ENCODE results near the gene RASGRF1. TPM values are rescaled to one million over a fixed set of nuclear protein-coding genes. Genes with fewer than 3 reads are reported as not detected.
A peak's percentile ranks its signal among the peaks of the same experiment; 100 is the strongest.

RASGRF1 gene
- total and polyA plus RNA-seq, 2 experiments from 2014 or later = 0.05 to 0.24 TPM

DNA sequence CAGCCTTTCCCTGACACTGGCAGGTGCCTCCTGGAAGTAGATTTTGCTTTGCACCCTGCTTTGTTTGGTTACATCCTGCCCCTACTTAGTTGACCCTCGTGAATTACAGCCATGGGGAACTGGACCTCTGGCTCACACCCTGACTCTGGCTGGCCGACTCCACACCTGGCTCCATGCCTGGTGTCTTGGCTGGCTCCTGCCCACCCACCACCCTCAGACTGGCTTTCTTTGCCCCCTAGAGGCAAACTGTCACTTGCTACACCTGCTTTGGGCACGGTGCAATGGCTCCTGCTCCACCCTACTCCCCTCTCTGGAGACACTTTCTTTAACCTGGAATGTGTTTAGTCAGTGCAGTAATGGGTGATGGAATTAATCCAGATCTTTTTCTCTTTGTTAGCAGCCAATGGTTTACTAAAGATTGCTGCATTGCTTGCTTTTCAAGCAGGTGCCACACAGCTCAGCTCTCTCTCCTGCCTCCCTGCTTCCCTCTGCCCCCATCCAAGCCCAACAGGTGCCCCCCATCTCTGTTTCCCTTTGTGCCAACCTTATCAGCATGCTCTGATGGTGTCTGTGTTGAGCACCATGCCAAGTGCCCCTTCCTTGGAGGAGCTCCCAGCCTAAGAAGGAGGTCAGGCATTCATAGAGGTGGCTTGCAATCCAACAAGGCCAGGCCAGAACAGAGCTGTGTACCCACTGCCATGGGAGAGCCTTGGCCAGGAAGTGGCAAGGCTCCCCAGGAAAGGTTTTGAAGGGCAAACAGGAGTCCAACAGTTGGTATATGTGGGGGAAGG is 38.4 kb downstream of the RASGRF1 start:
- Histone ChIP-seq H3K27me3 (ENCODE audit: insufficient read depth) (no peaks in the 10 kb centered on the region), H3K79me2 (replicated peaks; ENCODE audit: insufficient read depth) (no peaks in the 10 kb centered on the region), H3K4me2 (no peak overlapping the region), H4K20me1 (replicated peaks; ENCODE audit: insufficient read depth) (no peaks in the 10 kb centered on the region), H3K4me3 (no peak overlapping the region), H3F3A (replicated peaks; ENCODE audit: low read depth) (no peaks in the 10 kb centered on the region), H3K9me2 (ENCODE audit: insufficient read depth) (no peaks in the 10 kb centered on the region), H3K36me3 (ENCODE audit: insufficient read depth) (no peaks in the 10 kb centered on the region), H3K27ac (ENCODE audit: low read depth) (no peak overlapping the region), H3K4me1 (ENCODE audit: insufficient read depth) (no peaks in the 10 kb centered on the region), H2AFZ (no peak overlapping the region)
- TF ChIP-seq ZNF114 (CRISPR knock-in tag; IDR thresholded peaks at IDR 0.05) (no peak), STAT1 (IDR thresholded peaks at IDR 0.05; ENCODE audit: unreplicated experiment) (no peak), EZH2phosphoT487 (IDR thresholded peaks at IDR 0.05; ENCODE audit: unreplicated experiment) (no peak), POLR2AphosphoS5 (IDR thresholded peaks at IDR 0.05; ENCODE audit: low read depth) (no peak), EZH2 (IDR thresholded peaks at IDR 0.05; ENCODE audit: low read depth, unreplicated experiment) (no peak), ZNF331 (CRISPR knock-in tag; IDR thresholded peaks at IDR 0.05; ENCODE audit: low read depth) (no peak), NANOG (IDR thresholded peaks at IDR 0.05; ENCODE audit: borderline replicate concordance) (no peak), JUNB (IDR thresholded peaks at IDR 0.05; ENCODE audit: unreplicated experiment) (no peak), CREB1 (CRISPR knock-in tag; IDR thresholded peaks at IDR 0.05; ENCODE audit: low read depth) (no peak)
- TF ChIP-seq, protein P1, sequence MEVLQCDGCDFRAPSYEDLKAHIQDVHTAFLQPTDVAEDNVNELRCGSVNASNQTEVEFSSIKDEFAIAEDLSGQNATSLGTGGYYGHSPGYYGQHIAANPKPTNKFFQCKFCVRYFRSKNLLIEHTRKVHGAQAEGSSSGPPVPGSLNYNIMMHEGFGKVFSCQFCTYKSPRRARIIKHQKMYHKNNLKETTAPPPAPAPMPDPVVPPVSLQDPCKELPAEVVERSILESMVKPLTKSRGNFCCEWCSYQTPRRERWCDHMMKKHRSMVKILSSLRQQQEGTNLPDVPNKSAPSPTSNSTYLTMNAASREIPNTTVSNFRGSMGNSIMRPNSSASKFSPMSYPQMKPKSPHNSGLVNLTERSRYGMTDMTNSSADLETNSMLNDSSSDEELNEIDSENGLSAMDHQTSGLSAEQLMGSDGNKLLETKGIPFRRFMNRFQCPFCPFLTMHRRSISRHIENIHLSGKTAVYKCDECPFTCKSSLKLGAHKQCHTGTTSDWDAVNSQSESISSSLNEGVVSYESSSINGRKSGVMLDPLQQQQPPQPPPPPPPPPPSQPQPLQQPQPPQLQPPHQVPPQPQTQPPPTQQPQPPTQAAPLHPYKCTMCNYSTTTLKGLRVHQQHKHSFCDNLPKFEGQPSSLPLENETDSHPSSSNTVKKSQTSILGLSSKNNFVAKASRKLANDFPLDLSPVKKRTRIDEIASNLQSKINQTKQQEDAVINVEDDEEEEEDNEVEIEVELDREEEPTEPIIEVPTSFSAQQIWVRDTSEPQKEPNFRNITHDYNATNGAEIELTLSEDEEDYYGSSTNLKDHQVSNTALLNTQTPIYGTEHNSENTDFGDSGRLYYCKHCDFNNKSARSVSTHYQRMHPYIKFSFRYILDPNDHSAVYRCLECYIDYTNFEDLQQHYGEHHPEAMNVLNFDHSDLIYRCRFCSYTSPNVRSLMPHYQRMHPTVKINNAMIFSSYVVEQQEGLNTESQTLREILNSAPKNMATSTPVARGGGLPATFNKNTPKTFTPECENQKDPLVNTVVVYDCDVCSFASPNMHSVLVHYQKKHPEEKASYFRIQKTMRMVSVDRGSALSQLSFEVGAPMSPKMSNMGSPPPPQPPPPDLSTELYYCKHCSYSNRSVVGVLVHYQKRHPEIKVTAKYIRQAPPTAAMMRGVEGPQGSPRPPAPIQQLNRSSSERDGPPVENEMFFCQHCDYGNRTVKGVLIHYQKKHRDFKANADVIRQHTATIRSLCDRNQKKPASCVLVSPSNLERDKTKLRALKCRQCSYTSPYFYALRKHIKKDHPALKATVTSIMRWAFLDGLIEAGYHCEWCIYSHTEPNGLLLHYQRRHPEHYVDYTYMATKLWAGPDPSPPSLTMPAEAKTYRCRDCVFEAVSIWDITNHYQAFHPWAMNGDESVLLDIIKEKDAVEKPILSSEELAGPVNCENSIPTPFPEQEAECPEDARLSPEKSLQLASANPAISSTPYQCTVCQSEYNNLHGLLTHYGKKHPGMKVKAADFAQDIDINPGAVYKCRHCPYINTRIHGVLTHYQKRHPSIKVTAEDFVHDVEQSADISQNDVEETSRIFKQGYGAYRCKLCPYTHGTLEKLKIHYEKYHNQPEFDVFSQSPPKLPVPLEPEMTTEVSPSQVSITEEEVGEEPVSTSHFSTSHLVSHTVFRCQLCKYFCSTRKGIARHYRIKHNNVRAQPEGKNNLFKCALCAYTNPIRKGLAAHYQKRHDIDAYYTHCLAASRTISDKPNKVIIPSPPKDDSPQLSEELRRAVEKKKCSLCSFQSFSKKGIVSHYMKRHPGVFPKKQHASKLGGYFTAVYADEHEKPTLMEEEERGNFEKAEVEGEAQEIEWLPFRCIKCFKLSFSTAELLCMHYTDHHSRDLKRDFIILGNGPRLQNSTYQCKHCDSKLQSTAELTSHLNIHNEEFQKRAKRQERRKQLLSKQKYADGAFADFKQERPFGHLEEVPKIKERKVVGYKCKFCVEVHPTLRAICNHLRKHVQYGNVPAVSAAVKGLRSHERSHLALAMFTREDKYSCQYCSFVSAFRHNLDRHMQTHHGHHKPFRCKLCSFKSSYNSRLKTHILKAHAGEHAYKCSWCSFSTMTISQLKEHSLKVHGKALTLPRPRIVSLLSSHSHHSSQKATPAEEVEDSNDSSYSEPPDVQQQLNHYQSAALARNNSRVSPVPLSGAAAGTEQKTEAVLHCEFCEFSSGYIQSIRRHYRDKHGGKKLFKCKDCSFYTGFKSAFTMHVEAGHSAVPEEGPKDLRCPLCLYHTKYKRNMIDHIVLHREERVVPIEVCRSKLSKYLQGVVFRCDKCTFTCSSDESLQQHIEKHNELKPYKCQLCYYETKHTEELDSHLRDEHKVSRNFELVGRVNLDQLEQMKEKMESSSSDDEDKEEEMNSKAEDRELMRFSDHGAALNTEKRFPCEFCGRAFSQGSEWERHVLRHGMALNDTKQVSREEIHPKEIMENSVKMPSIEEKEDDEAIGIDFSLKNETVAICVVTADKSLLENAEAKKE (CRISPR knock-in tag; IDR thresholded peaks at IDR 0.05) = no peak
- TF ChIP-seq, protein P2, sequence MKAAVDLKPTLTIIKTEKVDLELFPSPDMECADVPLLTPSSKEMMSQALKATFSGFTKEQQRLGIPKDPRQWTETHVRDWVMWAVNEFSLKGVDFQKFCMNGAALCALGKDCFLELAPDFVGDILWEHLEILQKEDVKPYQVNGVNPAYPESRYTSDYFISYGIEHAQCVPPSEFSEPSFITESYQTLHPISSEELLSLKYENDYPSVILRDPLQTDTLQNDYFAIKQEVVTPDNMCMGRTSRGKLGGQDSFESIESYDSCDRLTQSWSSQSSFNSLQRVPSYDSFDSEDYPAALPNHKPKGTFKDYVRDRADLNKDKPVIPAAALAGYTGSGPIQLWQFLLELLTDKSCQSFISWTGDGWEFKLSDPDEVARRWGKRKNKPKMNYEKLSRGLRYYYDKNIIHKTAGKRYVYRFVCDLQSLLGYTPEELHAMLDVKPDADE (IDR thresholded peaks at IDR 0.05) = no peak
- TF ChIP-seq, protein P3, sequence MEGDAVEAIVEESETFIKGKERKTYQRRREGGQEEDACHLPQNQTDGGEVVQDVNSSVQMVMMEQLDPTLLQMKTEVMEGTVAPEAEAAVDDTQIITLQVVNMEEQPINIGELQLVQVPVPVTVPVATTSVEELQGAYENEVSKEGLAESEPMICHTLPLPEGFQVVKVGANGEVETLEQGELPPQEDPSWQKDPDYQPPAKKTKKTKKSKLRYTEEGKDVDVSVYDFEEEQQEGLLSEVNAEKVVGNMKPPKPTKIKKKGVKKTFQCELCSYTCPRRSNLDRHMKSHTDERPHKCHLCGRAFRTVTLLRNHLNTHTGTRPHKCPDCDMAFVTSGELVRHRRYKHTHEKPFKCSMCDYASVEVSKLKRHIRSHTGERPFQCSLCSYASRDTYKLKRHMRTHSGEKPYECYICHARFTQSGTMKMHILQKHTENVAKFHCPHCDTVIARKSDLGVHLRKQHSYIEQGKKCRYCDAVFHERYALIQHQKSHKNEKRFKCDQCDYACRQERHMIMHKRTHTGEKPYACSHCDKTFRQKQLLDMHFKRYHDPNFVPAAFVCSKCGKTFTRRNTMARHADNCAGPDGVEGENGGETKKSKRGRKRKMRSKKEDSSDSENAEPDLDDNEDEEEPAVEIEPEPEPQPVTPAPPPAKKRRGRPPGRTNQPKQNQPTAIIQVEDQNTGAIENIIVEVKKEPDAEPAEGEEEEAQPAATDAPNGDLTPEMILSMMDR (conservative IDR thresholded peaks at IDR 0.05; ENCODE audit: low read depth in 2 of 2) = no peak; a peak in 1 of 4 replicates
- TF ChIP-seq, protein P4, sequence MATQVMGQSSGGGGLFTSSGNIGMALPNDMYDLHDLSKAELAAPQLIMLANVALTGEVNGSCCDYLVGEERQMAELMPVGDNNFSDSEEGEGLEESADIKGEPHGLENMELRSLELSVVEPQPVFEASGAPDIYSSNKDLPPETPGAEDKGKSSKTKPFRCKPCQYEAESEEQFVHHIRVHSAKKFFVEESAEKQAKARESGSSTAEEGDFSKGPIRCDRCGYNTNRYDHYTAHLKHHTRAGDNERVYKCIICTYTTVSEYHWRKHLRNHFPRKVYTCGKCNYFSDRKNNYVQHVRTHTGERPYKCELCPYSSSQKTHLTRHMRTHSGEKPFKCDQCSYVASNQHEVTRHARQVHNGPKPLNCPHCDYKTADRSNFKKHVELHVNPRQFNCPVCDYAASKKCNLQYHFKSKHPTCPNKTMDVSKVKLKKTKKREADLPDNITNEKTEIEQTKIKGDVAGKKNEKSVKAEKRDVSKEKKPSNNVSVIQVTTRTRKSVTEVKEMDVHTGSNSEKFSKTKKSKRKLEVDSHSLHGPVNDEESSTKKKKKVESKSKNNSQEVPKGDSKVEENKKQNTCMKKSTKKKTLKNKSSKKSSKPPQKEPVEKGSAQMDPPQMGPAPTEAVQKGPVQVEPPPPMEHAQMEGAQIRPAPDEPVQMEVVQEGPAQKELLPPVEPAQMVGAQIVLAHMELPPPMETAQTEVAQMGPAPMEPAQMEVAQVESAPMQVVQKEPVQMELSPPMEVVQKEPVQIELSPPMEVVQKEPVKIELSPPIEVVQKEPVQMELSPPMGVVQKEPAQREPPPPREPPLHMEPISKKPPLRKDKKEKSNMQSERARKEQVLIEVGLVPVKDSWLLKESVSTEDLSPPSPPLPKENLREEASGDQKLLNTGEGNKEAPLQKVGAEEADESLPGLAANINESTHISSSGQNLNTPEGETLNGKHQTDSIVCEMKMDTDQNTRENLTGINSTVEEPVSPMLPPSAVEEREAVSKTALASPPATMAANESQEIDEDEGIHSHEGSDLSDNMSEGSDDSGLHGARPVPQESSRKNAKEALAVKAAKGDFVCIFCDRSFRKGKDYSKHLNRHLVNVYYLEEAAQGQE (IDR thresholded peaks at IDR 0.05; ENCODE audit: unreplicated experiment) = no peak
- DNase-seq (ENCODE audit: low spot score) (no peak), ATAC-seq (peak; percentile 38; the same call in 2 of the 3 replicates)
- no peaks in the 10 kb centered on the region; the same call in 2 of the 3 replicates for H3K9me3 Mint-ChIP-seq
- no peaks in the 10 kb centered on the region for H3K36me3 Mint-ChIP-seq (ENCODE audit: low read depth)
- H3K27me3 Mint-ChIP-seq (ENCODE audit: insufficient read depth, low read depth, poor library complexity) = peaks cover 7% of the 10 kb centered on the region
- H3K4me1 Mint-ChIP-seq = no peaks in the 10 kb centered on the region; the same call in 2 of the 3 replicates
- no peak overlapping the region for H3K4me3 Mint-ChIP-seq
- no peak overlapping the region for H3K27ac Mint-ChIP-seq

Measured in GM23338 (cell line).